GM18520 (cell line): ENCODE results near the gene HSPA5.
"Not testable (repeated sequence)": the region's sequence is repeated elsewhere in the genome, so short reads cannot be mapped to it uniquely, and the experiment has no call there.

Source experiments
- ATAC-seq: cut with Tn5 transposase; IDR thresholded peaks from one replicate; pipeline ENCODE4 v1.9.1; 2021; ENCODE audit not compliant: unreplicated experiment

Gene HSPA5

DNA sequence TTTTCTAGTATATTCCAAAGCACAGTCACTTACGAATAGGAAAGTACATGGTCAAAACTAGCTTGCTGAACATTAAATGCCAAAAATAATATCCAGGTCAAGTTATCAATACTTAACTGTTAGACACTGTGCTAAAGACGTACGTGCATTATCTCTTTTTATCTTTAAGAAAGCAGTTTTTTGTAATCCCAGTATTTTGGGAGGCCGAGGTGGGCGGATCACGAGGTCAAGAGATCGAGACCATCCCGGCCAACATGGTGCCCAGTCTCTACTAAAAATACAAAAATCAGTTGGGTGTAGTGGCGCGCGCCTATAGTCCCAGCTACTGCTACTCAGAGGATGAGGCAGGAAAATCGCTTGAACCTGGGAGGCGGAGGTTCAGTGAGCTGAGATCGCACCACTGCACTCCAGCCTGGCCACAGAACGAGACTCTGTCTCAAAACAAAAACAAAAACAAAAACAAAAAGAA, 2.7 kb upstream of the HSPA5 start:
- no peak for ATAC-seq

DNA sequence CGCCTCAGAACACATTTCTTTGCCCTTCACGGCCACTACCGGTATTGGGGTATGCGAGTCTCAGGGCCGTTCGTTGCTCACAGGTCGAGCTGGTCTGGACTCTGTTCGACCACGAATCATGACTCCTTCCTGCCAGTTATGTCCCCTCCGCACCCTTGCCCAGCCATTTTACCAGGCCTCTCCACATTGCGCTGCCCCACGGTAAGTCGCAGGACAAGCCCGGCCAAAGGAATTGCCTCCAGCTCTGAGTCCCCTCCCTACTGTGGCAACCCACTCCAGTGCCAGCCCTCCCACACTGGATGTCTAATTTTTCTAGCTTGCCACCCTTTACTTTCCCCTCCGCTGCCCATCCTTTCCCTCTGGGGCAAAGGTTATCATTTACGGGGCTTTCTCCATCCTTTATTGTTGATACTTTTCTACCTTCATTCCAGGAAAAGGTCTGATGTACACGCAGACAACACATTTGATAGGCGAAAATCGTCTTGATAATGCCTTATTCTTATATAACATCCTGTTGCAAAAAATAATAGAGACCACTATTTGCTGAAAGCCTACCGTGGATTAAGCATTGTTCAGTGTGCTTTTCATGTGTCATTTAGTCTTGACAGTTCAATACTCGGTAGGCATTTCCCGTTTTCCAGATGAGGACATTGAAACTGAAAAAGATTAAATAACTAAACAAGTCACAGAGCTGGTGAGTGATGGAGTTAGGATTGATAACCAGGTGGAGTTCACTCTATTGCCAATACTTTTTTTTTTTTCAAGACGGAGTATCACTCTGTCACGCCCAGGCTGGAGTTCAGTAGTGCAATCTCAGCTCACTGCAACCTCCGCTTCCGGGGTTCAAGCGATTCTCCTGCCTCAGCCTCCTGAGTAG, 958 bp upstream of the HSPA5 start:
- ATAC-seq = peak; percentile 1

DNA sequence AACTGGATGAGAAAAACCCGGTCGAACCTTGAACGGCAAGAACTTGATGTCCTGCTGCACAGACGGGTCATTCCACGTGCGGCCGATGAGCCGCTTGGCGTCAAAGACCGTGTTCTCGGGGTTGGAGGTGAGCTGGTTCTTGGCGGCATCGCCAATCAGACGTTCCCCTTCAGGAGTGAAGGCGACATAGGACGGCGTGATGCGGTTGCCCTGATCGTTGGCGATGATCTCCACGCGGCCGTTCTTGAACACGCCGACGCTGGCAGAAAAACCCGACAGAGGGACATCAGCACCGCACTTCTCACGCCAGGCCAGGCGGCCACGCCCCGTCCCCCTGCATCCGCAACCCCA, 519 bp downstream of the HSPA5 start:
- peak; percentile 1 for ATAC-seq

DNA sequence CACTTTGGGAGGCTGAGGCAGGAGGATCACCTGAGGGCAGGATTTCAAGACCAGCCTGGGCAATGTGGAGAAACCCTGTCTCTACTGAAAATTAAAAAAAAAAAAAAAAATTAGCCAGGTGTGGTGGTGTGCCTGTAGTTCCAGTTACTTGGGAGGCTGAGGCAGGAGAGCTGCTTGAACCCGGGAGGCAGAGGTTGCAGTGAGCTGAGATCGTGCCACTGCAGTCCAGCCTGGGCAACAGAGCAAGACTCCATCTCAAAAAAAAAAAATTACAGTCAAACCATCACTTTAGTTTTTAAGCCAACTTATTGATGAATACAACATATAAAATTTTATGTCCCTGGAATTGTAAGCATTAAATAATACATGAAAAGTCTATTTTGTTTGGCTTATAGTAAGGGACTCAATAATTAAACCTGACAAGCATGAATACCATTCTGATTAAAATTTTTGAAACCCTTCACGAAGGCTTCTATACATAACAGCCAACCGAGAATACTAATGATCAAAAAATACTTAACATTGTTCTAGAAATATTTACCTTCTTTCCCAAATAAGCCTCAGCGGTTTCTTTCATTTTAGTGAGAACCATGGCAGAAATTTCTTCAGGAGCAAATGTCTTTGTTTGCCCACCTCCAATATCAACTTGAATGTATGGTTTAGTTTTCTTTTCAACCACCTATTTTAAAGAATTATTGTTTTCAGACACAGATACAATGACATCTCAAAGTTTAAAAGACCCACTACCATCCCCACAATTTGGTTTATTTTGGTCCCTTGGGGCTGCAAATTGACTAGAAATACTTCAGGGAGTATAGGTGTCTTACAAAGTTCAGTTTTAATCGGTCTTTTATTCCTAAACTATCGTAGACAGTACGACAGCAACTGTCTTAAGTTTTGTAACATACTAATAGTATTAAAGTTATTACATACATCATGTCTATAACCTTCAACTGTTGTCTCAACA, 1.2 kb downstream of the HSPA5 start:
- ATAC-seq = no peak

DNA sequence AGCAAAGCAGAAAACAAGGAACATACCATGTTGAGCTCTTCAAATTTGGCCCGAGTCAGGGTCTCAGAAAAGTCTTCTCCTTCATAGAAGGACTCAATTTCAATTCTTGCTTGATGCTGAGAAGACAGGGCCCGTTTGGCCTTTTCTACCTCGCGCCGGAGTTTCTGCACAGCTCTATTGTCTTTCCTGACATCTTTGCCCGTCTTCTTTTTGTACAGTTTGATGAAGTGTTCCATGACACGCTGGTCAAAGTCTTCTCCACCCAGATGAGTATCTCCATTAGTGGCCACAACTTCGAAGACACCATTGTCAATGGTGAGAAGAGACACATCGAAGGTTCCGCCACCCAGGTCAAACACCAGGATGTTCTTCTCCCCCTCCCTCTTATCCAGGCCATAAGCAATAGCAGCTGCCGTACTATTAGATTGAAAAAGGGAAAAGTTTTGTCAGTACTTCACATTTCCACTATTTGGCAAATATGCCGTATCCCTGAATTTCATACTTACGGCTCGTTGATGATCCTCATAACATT, 2.2 kb downstream of the HSPA5 start:
- no peak for ATAC-seq

DNA sequence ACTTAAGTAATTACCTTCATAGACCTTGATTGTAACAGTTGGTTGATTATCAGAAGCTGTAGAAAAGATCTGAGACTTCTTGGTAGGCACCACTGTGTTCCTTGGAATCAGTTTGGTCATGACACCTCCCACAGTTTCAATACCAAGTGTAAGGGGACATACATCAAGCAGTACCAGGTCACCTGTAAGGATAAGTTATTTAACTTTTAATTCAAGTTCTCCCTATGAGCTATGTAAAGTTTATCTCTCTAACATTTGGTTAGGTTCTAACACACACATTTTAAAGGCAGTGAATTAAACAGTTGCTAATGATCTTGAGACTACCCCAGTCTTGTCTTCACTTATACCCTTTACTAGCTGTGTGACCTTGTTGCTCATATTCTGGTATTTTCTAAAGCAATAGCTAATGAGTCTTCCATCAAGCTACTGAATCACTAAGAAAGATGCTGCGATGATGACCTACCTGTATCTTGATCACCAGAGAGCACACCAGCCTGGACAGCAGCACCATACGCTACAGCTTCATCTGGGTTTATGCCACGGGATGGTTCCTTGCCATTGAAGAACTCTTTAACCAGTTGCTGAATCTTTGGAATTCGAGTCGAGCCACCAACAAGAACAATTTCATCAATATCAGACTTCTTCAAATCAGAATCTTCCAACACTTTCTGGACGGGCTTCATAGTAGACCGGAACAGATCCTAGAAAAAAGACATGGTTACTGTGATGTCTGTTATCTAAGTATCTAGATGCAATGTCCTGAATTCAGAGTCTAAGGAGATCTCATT, 2.8 kb downstream of the HSPA5 start:
- no peak for ATAC-seq

DNA sequence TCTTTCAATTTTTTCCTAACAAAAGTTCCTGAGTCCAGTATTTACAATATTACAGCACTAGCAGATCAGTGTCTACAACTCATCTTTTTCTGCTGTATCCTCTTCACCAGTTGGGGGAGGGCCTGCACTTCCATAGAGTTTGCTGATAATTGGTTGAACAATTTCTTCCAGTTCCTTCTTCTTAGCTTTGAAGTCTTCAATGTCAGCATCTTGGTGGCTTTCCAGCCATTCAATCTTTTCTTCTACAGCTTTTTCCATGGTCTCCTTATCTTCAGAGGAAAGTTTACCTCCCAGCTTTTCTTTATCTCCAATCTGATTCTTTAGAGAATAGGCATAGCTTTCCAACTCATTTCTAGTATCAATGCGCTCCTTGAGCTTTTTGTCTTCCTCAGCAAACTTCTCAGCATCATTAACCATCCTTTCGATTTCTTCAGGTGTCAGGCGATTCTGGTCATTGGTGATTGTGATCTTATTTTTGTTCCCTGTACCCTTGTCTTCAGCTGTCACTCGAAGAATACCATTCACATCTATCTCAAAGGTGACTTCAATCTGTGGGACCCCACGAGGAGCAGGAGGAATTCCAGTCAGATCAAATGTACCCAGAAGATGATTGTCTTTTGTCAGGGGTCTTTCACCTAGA, 4.5 kb downstream of the HSPA5 start:
- not testable (repeated sequence) for ATAC-seq

DNA sequence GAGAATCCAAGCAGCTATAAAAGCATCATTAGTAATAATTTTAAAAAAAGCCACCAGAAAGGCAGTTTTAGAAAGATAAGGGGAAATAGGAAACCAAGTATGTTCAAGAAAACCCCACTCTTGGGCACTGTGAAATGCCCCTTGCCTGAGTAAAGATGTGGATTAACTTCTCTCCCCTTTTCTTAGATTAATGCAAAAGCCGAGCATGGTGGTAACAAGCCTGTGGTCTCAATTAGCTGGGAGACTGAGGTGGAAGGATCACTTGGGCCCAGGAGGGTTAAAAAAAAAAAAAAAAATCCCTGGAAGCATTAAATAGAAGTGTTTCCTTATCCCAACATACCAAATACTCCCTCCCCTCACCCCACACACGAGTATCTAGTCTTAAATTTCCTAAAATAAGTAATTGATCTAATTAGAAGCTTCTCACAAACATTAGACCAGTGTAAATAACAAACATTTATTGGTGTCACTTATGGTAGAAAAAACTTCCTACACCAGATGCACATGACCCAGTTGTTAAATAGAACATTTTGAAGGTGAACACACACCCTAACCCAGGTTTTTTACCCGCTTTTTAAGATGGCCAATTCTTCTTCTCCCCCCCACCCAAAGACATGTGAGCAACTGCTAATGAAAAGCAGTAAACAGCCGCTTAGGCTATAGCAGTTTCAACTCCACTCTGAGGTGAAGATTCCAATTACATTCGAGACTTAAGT, 5.2 kb downstream of the HSPA5 start:
- ATAC-seq = no peak

DNA sequence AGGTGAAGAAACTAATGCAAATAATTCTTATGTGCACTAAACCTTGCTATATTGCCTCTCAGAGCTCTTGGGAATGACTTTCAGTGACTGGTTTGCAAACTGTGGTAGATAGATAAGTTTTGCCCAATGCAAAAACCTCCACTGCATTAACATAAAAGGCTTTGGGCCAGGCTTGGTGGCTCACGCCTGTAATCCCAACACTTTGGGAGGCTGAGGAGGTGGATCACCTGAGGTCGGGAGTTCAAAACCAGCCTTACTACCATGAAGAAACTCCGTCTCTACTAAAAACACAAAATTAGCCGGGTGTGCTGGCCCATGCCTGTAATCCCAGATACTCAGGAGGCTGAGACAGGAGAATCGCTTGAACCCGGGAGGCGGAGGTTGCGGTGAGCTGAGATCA, 7.0 kb downstream of the HSPA5 start:
- ATAC-seq = not testable (repeated sequence)

DNA sequence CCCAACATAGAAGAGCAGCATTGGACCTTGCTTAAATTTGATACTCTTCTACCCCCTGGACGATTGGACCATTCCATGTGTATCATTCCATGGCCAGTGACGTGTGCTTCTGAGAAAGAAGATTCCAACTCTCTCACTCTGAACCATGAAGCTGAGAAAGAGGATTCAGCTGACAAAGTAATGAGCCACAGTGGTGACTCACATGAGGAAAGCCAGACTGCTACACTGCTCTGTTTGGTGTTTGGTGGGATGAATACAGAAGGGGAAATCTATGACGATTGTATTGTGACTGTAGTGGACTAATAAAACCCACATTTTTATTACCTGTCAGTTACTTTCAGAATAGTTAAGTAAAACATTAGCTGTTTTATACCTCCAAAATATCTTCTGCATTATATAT, 7.5 kb downstream of the HSPA5 start:
- ATAC-seq = no peak

DNA sequence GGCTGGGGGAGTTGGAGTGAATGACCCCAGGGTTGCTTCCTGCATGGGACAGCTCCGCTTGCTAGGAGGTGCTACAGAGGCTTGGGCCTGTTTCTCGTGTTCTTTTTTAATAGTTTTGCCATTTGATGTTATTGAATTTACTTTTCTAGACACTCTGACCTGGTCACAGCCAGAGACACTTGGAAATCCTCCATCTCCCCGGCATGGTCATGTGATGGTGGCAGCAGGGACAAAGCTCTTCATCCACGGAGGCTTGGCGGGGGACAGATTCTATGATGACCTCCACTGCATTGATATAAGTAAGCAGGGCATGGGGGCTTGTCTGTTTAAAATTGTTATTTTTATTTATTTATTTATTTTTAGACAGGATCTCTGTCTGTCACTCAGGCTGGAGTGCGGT, 13.4 kb downstream of the HSPA5 start:
- ATAC-seq = no peak

DNA sequence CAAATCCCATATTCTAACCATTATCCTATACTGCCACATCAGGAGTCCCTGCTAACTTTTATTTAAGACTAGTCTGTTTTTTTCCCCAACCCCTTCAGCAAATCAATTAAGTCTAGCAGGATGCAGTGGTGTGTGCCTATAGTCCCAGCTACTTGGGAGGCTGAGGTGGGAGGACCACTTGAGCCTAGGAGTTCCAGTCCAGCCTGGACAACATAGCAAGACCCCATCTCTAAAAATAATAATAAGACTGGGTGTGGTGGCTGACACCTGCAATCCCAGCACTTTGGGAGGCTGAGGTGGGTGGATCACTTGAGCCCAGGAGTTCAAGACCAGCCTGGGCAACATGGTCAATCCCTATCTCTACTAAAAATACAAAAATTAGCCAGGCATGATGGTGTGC, 16.3 kb downstream of the HSPA5 start:
- ATAC-seq = not testable (repeated sequence)

DNA sequence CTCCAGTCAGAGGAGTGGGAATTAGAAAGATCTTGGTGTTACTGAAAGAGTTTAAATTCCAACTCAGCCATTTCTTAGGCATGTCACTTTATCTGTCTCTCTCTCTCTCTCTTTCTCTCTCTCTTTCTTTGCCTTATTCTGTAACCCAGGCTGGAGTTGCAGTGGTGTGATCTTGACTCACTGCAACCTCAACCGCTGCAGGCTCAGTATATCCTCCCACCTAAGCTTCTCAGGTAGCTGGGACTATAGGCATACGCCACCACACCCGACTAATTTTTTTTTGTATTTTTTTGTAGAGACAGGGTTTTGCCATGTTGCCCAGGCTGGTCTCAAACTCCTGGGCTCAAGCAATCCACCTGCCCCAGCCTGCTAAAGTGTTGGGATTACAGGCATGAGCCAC, 22.5 kb downstream of the HSPA5 start:
- ATAC-seq = no peak

DNA sequence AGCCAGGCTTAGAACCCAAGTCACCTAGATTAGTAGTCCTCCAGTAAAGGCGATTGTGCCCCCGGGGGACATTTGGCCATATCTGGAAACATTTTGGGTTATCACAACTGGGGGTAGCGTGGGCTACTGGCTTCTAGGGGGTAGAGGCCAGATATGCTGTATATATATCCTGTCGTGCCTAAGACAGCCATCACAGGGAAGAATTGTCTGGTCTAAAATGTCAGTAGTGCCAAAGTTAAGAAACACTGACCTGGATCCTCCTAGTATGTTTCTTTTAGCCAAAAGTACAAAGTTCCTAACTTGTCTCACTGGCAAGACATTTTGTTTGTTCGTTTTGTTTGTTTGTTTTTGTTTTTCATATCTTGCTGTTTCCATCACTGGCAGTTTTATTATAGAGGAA, 27.0 kb downstream of the HSPA5 start:
- ATAC-seq = no peak

DNA sequence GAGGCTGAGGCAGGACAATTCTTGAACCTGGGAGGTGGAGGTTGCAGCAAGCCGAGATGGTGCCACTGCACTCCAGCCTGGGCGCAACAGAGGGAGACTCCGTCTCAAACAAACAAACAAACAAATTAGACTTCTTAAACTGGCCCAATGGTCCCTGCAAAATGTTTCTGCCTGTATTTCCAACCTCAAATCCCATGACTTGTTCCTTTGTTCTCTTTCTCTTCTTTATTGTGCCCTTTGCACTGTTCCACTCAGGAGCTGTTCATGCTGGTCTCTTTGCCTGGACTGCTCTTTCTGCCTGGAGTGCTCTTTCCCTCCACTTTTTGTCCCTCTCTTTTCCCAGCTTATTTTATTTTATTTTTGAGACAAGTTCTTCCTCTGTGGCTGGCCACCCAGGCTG, 36.7 kb downstream of the HSPA5 start:
- ATAC-seq = no peak

DNA sequence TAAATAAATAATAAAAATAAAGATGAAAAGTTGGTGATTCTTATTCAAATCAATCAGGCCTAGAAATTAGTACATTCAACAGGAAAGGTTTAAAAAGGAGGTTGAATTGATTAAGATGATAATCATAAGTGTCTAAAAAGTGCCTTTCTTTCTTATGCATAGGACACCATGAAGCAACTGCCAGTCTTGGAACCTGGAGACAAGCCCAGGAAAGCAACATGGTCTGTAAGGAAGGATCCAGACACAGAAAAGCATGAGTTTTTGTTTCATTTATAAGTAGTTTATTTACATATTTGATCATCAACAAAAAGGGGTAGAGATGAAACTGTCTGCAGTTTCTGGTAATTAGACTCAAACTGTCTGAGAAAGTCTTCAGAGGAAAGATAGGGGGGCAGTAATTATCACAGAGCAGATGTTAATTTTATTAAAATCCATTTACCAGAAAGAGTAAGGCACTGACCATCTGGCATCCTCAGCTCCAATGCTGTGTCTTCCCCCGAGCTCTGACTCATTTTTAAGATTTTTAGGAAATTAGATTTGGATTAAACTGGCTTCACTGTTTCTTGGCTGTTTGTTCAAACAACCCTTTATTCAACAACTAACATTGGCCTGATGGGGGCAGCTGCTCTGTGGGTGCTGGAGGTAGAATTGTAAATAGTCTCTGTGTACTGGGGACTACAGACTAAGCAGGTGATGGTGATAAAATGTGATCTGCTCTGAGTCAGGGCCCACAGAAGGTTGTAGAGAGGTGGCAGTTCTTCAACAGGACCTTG, 38.1 kb downstream of the HSPA5 start:
- no peak for ATAC-seq

DNA sequence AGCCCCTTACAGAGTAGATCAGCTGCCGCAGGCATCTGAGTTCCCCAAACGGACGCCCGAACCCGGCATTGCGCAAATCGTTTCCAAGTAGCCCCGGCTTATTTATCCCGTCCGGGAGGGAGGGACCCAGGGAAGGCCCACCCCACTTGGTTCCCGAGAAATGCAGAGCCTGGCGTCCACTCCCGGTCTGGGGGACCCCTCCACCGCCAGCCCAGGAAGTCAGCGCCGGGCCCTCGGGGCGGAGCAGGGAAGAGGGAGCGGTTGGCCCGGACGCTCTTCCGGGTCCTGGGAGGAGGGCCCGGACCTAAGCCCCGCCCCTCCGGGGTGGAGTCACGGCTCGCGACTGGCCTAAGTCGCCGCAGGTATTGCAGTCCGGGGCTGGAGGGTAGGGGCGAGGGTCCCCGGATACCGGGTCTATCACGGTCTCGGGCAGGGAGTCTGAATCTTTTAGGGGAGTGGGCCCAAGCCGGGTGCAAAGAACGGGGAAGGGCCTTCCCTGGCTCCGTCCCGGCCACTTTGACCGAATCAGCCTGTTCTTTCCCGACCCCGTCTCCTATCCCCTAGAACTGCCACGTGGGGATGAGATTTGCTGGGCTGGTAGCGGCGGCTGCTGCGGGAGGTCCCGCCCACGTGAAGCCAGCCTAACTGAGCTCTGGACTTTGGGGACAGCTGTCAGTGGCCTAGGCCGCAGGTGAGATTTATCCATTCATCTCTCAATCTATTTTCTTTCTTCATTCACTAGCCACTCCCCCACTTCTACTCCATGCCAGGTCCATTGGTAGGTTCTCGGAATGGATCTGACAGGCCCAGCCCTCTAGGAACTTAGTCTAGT, 40.7 kb downstream of the HSPA5 start, which contains the start of gene RABEPK:
Gene RABEPK (plus strand): TSS at position 327 of the 832 bp plus-strand sequence. CDS start 2,472 bp downstream, outside the sequence.
- peak; percentile 99 for ATAC-seq

DNA sequence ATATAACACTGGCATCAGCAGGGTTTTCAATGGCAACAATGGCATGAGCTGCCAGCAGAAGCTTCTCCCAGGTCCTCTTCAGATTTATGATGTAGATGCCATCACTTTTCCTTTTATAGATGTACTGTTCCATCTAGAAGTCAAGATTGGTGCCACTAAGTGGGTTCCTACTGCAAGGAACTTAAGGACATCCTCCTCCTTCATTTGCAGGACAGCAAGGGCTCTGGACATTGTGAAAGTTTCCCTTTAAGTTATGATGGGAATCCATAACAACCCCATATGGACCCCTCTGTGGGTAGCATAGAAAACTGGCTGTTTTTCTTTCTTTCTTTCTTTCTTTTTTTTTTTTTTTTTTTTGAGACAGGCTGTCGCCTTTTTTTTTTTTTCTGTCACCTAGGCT, 45.6 kb downstream of the HSPA5 start:
- ATAC-seq = not testable (repeated sequence)
